M059J (cell line): ENCODE data around the gene MGAT5. TPM values are rescaled to one million over a fixed set of nuclear protein-coding genes. Genes with fewer than 3 reads are reported as not detected.

Source experiments
- DNase-seq: peaks from one replicate; pipeline ENCODE4 v3.0.0-alpha.2; 2012; ENCODE audit warnings: low read depth
- total RNA-seq: library from RNA; depleted of rRNA; stranded (reverse); fragments of >200 nt; shearing (Covaris generic); gene quantifications from 2 replicates; pipeline ENCODE4 v1.2.3, GENCODE V29; 2014

MGAT5 gene
- total RNA-seq, 1 experiment from 2014 or later, result 21.2 TPM

- peak; percentile 83 for DNase-seq
These were observed 114.3 kb downstream of the MGAT5 start for GRCh38 chr2:134368009-134368817.

GRCh38 chr2:134369220-134369902, 115.5 kb downstream of the MGAT5 start:
- DNase-seq, result no peak

GRCh38 chr2:134370655-134371445, 117.0 kb downstream of the MGAT5 start:
- peak; percentile 93 for DNase-seq

- DNase-seq, result peak; percentile 85
These were observed 118.3 kb downstream of the MGAT5 start for GRCh38 chr2:134372141-134372540.

- peak; percentile 92 for DNase-seq
These were observed 118.8 kb downstream of the MGAT5 start for GRCh38 chr2:134372611-134373131.

GRCh38 chr2:134375935-134376334, 122.1 kb downstream of the MGAT5 start:
- peak; percentile 63 for DNase-seq

- DNase-seq, result no peak
These were observed 123.9 kb downstream of the MGAT5 start for GRCh38 chr2:134377730-134378129.

GRCh38 chr2:134379293-134379692, 125.4 kb downstream of the MGAT5 start:
- DNase-seq, result no peak

GRCh38 chr2:134379722-134380121, 125.8 kb downstream of the MGAT5 start:
- no peak for DNase-seq

- DNase-seq, result no peak
These were observed 127.3 kb downstream of the MGAT5 start for GRCh38 chr2:134381141-134381540.

- DNase-seq, result no peak
These were observed 130.3 kb downstream of the MGAT5 start for GRCh38 chr2:134384131-134384530.

GRCh38 chr2:134385195-134385594, 131.3 kb downstream of the MGAT5 start:
- no peak for DNase-seq

- no peak for DNase-seq
These were observed 132.4 kb downstream of the MGAT5 start for GRCh38 chr2:134386310-134386709.

- DNase-seq, result no peak
These were observed 135.5 kb downstream of the MGAT5 start for GRCh38 chr2:134389381-134389780.

GRCh38 chr2:134391751-134392160, 137.9 kb downstream of the MGAT5 start:
- peak; percentile 60 for DNase-seq

GRCh38 chr2:134392442-134393074, 138.7 kb downstream of the MGAT5 start:
- no peak for DNase-seq

- no peak for DNase-seq
These were observed 139.2 kb downstream of the MGAT5 start for GRCh38 chr2:134393075-134393461.

- DNase-seq, result no peak
These were observed 141.9 kb downstream of the MGAT5 start for GRCh38 chr2:134395779-134396178.

GRCh38 chr2:134396493-134396892, 142.6 kb downstream of the MGAT5 start:
- DNase-seq, result no peak

GRCh38 chr2:134397146-134397896, 143.4 kb downstream of the MGAT5 start:
- DNase-seq, result no peak

- peak; percentile 88 for DNase-seq
These were observed 144.4 kb downstream of the MGAT5 start for GRCh38 chr2:134398300-134398699.
